ENCODE measurements around the gene RAB8B.

The RAB8B gene

DNA sequence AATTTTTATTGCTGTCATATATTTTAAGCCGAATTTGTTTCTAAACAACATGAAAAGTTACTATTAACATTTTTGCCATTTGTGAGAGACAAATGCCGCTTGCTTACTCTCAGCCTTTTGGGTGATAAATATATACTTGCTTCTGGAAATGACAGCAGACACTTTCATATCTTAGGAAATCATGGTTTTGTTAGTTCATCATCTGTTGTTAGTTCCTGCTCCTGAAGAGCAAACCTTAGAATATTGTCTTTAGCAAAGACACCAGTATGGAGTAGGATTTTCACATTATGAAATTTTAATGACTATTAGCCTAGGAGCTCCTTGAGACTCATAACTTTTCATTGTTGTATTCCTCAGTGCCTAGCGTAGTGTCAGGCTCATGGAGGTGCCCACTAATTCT is 36.0 kb downstream of the RAB8B start:
- Mint-ChIP-seq H3K9me3 (no peaks in the 10 kb centered on the region), H3K27ac (no peak overlapping the region), H3K27me3 (ENCODE audit: low read depth, poor library complexity) (peaks cover 3% of the 10 kb centered on the region), H3K36me3 (ENCODE audit: low read depth) (no peaks in the 10 kb centered on the region), H3K4me1 (peaks cover 12% of the 10 kb centered on the region), H3K4me3 (no peak overlapping the region)
- TF ChIP-seq CTCF (IDR thresholded peaks at IDR 0.05) = no peak
- DNase-seq = no peak

DNA sequence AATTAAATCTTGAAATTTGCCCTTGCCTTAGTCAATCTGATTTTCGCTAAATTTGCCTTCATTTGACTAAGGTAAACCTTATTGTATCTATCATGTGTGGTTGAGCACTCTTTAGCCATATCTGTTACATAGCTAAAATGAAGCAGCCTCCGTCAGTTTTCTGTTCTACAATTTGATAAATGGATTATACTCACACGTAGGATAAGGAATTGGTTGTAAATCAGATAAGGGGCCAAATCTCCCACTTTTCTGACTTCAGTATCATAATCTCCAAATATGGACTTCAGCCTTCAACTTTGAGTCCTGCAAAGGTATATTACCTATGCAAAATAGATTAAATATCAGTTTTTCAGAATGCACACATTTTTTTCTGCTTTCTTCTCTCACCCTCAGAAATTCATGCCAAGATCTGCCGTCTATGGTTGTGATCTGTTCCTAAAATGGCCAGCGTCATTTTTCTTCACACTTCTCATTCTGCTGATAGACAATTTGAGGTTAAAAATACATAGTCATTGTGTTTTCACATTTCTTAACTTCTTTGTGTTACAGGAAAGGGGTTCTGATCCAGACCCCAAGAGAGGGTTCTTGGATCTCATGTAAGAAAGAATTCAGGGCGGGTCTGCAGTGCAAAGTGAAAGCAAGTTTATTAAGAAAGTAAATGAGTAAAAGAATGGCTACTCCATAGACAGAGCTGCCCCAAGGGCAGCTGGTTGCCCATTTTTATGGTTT is 36.9 kb downstream of the RAB8B start:
- H3K4me3 Mint-ChIP-seq = no peak overlapping the region
- peaks cover 12% of the 10 kb centered on the region for H3K4me1 Mint-ChIP-seq
- no peaks in the 10 kb centered on the region for H3K9me3 Mint-ChIP-seq
- no peak overlapping the region for H3K27ac Mint-ChIP-seq
- no peaks in the 10 kb centered on the region for H3K36me3 Mint-ChIP-seq (ENCODE audit: low read depth)
- no peak for TF ChIP-seq CTCF (IDR thresholded peaks at IDR 0.05)
- H3K27me3 Mint-ChIP-seq (ENCODE audit: low read depth, poor library complexity) = peaks cover 3% of the 10 kb centered on the region
- DNase-seq = no peak

DNA sequence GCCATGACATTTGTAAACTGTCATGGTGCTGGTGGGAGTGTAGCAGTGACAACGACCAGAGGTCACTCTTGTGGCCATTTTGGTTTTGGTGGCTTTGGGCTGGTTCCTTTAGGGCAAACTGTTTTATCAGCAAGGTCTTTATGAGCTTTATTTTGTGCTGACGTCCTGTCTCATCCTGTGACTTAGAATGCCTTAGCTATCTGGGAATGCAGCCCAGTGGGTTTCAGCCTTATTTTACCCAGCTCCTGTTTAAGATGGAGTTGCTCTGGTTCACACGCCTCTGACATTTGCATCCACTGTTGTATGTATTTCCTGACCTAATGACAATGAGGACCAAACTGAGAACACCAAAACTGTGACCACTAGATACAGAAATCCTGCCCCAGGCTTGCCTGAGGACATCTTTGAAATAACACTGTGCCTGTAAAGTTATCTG is 37.6 kb downstream of the RAB8B start:
- H3K4me1 Mint-ChIP-seq = peaks cover 12% of the 10 kb centered on the region
- H3K36me3 Mint-ChIP-seq (ENCODE audit: low read depth) = no peaks in the 10 kb centered on the region
- TF ChIP-seq CTCF (IDR thresholded peaks at IDR 0.05) = no peak
- H3K27ac Mint-ChIP-seq = peak overlapping the region; percentile 50
- DNase-seq = no peak
- no peaks in the 10 kb centered on the region for H3K9me3 Mint-ChIP-seq
- H3K27me3 Mint-ChIP-seq (ENCODE audit: low read depth, poor library complexity) = peaks cover 3% of the 10 kb centered on the region
- no peak overlapping the region for H3K4me3 Mint-ChIP-seq

DNA sequence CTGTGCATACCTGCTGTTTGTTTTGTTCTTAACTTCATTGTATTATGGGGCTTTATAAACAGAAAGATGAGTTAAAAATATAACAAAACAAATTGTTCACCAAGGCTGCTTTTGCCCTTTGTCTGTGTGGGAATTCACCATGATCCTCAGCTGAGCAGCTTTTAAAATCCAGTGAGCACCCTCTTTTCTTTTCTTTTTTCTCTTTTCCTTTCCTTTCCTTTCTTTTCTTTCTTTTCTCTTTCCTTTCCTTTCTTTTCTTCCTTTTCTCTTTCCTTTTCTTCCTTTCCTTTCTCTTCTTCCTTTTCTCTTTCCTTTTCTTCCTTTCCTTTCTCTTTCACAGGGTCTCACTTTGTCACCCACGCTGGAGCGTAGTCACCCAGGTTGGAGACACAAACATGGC is 38.3 kb downstream of the RAB8B start:
- H3K27ac Mint-ChIP-seq = peak overlapping the region; percentile 32
- H3K9me3 Mint-ChIP-seq = no peaks in the 10 kb centered on the region
- no peak overlapping the region for H3K4me3 Mint-ChIP-seq
- peaks cover 12% of the 10 kb centered on the region for H3K4me1 Mint-ChIP-seq
- no peak for TF ChIP-seq CTCF (IDR thresholded peaks at IDR 0.05)
- H3K27me3 Mint-ChIP-seq (ENCODE audit: low read depth, poor library complexity) = no peaks in the 10 kb centered on the region
- DNase-seq = no peak
- H3K36me3 Mint-ChIP-seq (ENCODE audit: low read depth) = no peaks in the 10 kb centered on the region

- Mint-ChIP-seq H3K36me3 (ENCODE audit: low read depth) (no peaks in the 10 kb centered on the region), H3K27me3 (ENCODE audit: low read depth, poor library complexity) (peaks cover 4% of the 10 kb centered on the region), H3K4me1 (peaks cover 4% of the 10 kb centered on the region), H3K27ac (peak overlapping the region; percentile 5), H3K9me3 (no peaks in the 10 kb centered on the region), H3K4me3 (no peak overlapping the region)
- TF ChIP-seq CTCF (IDR thresholded peaks at IDR 0.05) = no peak
- no peak for DNase-seq
Measured at GRCh38 chr15:63231206-63231605, 41.8 kb downstream of the RAB8B start.

DNA sequence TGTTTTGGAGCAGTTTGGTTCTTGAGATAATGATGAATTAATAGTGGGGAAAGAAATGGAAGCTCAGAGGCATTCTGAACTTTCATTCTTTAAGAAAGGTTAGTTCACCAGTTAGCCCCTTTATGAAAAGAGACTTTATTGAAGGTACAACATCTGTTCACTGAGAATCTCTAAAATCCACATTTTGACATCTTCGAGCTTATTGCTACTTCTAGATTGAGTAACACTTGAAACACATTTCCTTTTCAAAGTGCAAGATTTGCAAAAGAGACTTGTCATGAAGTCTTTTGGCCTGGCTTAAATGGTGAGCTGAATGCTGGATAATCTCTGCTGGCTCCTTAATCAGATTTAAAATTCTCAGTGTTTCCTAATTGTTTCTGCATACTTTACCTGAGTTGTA is 42.3 kb downstream of the RAB8B start:
- H3K9me3 Mint-ChIP-seq = peaks cover under 1% of the 10 kb centered on the region
- peaks cover 1% of the 10 kb centered on the region for H3K36me3 Mint-ChIP-seq (ENCODE audit: low read depth)
- peak overlapping the region; percentile 5 for H3K27ac Mint-ChIP-seq
- DNase-seq = no peak
- peaks cover 4% of the 10 kb centered on the region for H3K27me3 Mint-ChIP-seq (ENCODE audit: low read depth, poor library complexity)
- TF ChIP-seq CTCF (IDR thresholded peaks at IDR 0.05) = no peak
- H3K4me1 Mint-ChIP-seq = peaks cover 4% of the 10 kb centered on the region
- H3K4me3 Mint-ChIP-seq = no peak overlapping the region
